GM10266 (cell line): Measurements from ENCODE around the gene FNDC3A.

Experiments used
- DNase-seq: peaks from one replicate; pipeline ENCODE4 v3.0.0; 2012; ENCODE audit errors: extremely low spot score
- TF ChIP-seq, protein P1 (sequence below): IDR thresholded peaks from 2 replicates; pipeline ENCODE4 v1.5.1; 2012; ENCODE audit warnings: mild to moderate bottlenecking, low read depth; ENCODE audit not compliant: control insufficient read depth, insufficient read depth; ENCODE audit errors: missing control alignments

Gene FNDC3A

GRCh38 chr13:48944221-48944620 is 31.5 kb upstream of the FNDC3A start:
- DNase-seq, result no peak
- TF ChIP-seq, protein P1, sequence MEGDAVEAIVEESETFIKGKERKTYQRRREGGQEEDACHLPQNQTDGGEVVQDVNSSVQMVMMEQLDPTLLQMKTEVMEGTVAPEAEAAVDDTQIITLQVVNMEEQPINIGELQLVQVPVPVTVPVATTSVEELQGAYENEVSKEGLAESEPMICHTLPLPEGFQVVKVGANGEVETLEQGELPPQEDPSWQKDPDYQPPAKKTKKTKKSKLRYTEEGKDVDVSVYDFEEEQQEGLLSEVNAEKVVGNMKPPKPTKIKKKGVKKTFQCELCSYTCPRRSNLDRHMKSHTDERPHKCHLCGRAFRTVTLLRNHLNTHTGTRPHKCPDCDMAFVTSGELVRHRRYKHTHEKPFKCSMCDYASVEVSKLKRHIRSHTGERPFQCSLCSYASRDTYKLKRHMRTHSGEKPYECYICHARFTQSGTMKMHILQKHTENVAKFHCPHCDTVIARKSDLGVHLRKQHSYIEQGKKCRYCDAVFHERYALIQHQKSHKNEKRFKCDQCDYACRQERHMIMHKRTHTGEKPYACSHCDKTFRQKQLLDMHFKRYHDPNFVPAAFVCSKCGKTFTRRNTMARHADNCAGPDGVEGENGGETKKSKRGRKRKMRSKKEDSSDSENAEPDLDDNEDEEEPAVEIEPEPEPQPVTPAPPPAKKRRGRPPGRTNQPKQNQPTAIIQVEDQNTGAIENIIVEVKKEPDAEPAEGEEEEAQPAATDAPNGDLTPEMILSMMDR, result no peak

DNA sequence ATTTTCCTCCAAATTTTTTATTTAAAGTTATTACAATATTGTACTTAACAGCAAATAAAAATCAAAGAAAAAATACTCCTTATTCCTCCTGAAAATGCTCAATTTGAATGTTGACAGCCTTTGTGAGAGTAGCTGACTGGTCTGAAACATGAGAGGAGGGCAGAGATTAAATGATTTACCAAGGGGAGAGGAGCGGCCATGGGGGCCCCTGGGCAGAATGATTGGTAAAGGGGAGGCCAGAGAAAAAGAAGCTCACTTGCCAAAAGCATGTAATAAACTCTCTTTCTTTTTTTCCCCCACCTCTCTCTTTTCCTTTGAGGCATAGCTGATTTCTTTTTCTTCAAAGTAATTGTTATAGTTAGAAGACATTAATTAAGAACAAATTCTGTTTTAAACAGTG is 30.1 kb upstream of the FNDC3A start:
- no peak for DNase-seq
- TF ChIP-seq, protein P1, result no peak

DNA sequence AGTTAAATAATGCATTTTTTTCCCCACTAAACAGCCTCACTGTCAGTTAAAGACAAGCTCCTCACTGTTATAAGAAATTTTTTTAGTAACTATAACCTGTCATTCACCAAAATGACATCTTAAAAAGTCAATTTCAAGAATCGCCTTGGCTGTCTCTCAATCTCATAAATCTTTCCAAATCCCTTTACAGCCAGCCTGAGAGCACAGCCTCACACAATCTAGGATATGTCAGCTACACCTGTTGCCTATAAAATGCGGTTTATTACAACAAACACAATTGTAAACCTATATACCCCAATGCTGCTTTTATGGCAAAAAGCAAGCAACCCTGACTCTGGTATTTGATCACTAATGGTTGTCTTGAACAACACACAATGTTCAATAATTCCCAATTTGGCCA is 29.5 kb upstream of the FNDC3A start:
- TF ChIP-seq, protein P1, result no peak
- DNase-seq, result no peak

DNA sequence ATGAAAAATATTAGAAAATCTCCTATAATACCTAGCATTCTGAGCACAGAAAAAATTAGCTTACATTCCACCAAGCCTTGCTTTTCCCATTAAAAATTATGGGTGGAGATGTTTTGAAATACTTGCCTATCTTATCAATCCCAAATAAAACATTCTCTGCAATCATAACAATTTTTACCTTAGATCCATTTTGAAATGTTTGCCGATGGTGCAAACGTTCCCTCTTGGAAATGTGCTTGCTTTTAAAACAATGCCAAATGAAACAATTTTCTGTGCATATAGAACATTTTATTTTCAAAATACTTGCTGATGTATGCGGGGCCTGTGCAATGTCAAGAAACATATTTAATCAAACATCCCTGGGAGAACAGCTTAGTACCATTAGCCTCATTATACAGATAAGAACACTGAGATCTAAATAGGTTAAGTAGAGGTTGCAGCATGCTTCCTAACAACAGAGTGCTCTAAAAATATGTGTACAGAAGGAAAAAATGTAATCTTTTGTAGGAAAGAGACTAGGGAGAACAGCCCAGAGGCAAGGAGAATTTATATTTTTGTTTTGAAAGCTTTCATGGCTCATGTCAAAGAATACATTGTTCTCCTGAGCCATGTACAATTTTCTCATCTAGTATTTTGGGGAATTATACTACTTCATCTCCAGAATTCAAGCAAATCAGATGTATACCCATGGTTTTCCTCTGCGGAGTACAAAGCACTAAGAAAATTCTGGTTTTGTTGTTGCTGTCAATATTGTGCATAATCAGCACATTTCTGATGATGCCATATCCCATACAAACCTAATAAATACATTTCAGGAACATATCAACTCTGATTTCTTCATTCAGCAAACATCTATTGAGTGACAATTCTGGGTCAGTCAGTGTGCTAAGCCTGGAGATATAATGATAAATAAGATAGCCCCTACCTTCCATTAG is 25.9 kb upstream of the FNDC3A start:
- TF ChIP-seq, protein P1, result no peak
- DNase-seq, result no peak

DNA sequence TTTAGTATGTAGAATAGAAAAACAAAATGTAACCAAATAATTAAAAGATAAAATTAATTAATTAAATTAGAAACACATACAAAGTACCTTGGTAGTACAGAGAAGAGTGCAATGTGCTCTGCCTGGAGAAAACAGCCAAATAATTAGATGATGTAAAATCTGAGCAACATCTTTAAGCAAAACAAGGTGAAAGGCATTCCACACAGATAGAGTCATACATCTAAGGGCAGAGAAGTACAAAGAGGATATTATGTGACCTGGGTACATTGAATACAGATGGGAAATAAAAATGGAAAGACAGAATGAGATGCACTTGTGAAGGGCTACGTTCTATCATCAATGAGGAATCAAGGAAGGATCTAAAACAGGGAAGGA is 25.2 kb upstream of the FNDC3A start:
- TF ChIP-seq, protein P1, result no peak
- DNase-seq, result no peak

DNA sequence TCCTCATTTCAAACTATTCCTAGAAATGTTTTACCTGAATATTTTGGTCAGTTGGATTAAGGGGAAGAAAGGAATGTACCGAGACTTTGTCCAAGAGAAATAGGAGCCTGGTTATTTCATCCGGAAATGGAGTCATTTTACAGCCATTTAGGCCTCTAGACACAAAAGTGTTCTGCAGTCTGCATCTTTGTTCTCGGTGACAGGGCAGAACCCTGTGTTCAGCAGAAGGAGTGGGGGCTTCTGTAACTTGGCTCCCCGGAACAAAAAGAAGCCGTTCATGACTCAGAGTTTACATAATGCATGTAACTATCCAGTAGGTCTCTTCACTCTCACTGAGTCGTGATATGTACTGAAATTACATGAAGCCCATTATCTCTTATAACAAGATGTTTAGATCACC is 21.6 kb upstream of the FNDC3A start:
- DNase-seq, result no peak
- TF ChIP-seq, protein P1, result no peak

- no peak for DNase-seq
- TF ChIP-seq, protein P1, result no peak
These were observed 20.2 kb upstream of the FNDC3A start for GRCh38 chr13:48955536-48955935.
